Iris pigment epithelial cell (primary cell): Measurements from ENCODE around the gene C8G.

ENCODE experiments used
- DNase-seq: peaks from one replicate; pipeline ENCODE4 v3.0.0-alpha.2; 2011; ENCODE audit warnings: low read depth

Gene C8G

GRCh38 chr9:136983167-136983566 is 38.1 kb downstream of the C8G start:
- no peak for DNase-seq

GRCh38 chr9:136983656-136984314 is 38.7 kb downstream of the C8G start:
- DNase-seq: no peak

GRCh38 chr9:136984464-136985026 is 39.5 kb downstream of the C8G start:
- no peak for DNase-seq

- DNase-seq: no peak
Measured at GRCh38 chr9:136985027-136985602, 40.1 kb downstream of the C8G start.

GRCh38 chr9:136985853-136986252 is 40.8 kb downstream of the C8G start:
- no peak for DNase-seq

GRCh38 chr9:136988872-136989271 is 43.8 kb downstream of the C8G start:
- no peak for DNase-seq

- no peak for DNase-seq
Measured at GRCh38 chr9:136990242-136990911, 45.3 kb downstream of the C8G start.

GRCh38 chr9:136991993-136992818 is 47.2 kb downstream of the C8G start, which contains the start of gene PAXX:
Gene PAXX, plus strand, starts transcription at chr9:136992422. Its CDS starts 22 bp downstream, at chr9:136992444.
- peak; percentile 90 for DNase-seq

- no peak for DNase-seq
Measured at GRCh38 chr9:136992819-136993369, 47.9 kb downstream of the C8G start.

GRCh38 chr9:136994180-136994887 is 49.3 kb downstream of the C8G start:
- no peak for DNase-seq

GRCh38 chr9:136994888-136995230 is 49.8 kb downstream of the C8G start:
- no peak for DNase-seq

- no peak for DNase-seq
Measured at GRCh38 chr9:136995362-136995761, 50.3 kb downstream of the C8G start.

- DNase-seq: no peak
Measured at GRCh38 chr9:136995772-136996311, 50.8 kb downstream of the C8G start.
